ENCODE results near the gene MBD3L1.

MBD3L1 gene

GRCh38 chr19:8881512-8881911 lies 49.3 kb downstream of the MBD3L1 start:
- no peaks in the 10 kb centered on the region for H3K4me1 ChIP-seq (ENCODE audit: control insufficient read depth in 1 of 2, insufficient read depth in 1 of 2, low read depth in 1 of 2, low read length in 1 of 2)
- H3K27me3 ChIP-seq: no peaks in the 10 kb centered on the region
- H3K27ac ChIP-seq: no peak overlapping the region
- H3K9me3 ChIP-seq: no peaks in the 10 kb centered on the region
- no peak for TF ChIP-seq CTCF (IDR thresholded peaks at IDR 0.05)
- H3K36me3 ChIP-seq: no peaks in the 10 kb centered on the region
- no peak overlapping the region for H3K4me3 ChIP-seq (ENCODE audit: low read depth in 1 of 2, low read length in 1 of 2)

- Histone ChIP-seq H3K4me3 (ENCODE audit: low read depth in 1 of 2, low read length in 1 of 2) (no peak overlapping the region), H3K27me3 (no peaks in the 10 kb centered on the region), H3K36me3 (no peaks in the 10 kb centered on the region), H3K27ac (no peak overlapping the region), H3K4me1 (ENCODE audit: control insufficient read depth in 1 of 2, insufficient read depth in 1 of 2, low read depth in 1 of 2, low read length in 1 of 2) (no peaks in the 10 kb centered on the region), H3K9me3 (no peaks in the 10 kb centered on the region)
- TF ChIP-seq CTCF (IDR thresholded peaks at IDR 0.05): no peak
These were observed 52.2 kb downstream of the MBD3L1 start for GRCh38 chr19:8884416-8884815.

GRCh38 chr19:8887364-8887763 lies 55.2 kb downstream of the MBD3L1 start:
- no peak overlapping the region for H3K27ac ChIP-seq
- H3K36me3 ChIP-seq: no peaks in the 10 kb centered on the region
- no peak overlapping the region for H3K4me3 ChIP-seq (ENCODE audit: low read depth in 1 of 2, low read length in 1 of 2)
- no peak for TF ChIP-seq CTCF (IDR thresholded peaks at IDR 0.05)
- no peaks in the 10 kb centered on the region for H3K9me3 ChIP-seq
- H3K4me1 ChIP-seq (ENCODE audit: control insufficient read depth in 1 of 2, insufficient read depth in 1 of 2, low read depth in 1 of 2, low read length in 1 of 2): no peaks in the 10 kb centered on the region
- no peaks in the 10 kb centered on the region for H3K27me3 ChIP-seq

GRCh38 chr19:8890260-8890659 lies 58.1 kb downstream of the MBD3L1 start:
- no peak overlapping the region for H3K4me3 ChIP-seq (ENCODE audit: low read depth in 1 of 2, low read length in 1 of 2)
- H3K36me3 ChIP-seq: no peaks in the 10 kb centered on the region
- H3K27ac ChIP-seq: no peak overlapping the region
- no peaks in the 10 kb centered on the region for H3K27me3 ChIP-seq
- no peaks in the 10 kb centered on the region for H3K9me3 ChIP-seq
- H3K4me1 ChIP-seq (ENCODE audit: control insufficient read depth in 1 of 2, insufficient read depth in 1 of 2, low read depth in 1 of 2, low read length in 1 of 2): no peaks in the 10 kb centered on the region
- TF ChIP-seq CTCF (IDR thresholded peaks at IDR 0.05): no peak

Measured in neutrophil (primary cell).